ENCODE data around the gene CEACAM8. TPM values are rescaled to one million over a fixed set of nuclear protein-coding genes. Genes with fewer than 3 reads are reported as not detected.
"Not testable (repeated sequence)": the region's sequence is repeated elsewhere in the genome, so short reads cannot be mapped to it uniquely, and the experiment has no call there.

Gene CEACAM8
- polyA plus RNA-seq, 3 donors, result 0.21 TPM; not detected in 2

DNA sequence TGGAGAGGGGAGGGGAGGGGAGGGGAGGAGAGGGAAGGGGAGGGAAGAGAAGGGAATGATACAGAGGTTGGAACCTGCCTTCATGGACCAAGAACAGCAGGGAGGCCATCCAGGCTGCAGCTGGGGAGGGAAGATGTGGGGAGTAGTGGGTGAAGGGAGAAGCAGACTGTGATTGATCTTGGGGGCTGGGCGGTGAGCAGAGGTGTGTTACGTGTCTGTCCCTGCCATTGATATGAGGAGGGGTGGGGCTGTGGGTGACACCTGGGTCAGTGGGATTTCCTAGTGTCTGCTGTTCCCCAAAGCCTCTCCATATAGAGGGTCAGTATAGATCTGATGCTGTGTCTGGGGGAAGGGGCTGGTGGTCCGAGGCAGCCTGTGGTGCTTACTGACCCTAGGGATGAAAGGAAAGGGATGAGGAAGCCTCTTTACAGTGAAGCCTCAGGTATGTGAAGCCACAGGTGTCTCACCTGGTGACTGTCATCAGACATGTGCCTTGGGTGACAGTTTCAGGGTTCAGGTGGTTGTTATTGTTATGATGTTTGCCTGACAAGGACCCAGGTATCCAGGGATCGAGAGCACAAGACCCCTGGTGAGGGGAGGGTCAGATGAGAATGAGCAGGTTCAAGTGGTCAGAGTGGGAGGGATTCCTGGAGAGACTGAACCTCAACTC lies 47.8 kb downstream of the CEACAM8 start:
- DNase-seq (ENCODE audit: low read depth in 3 of 3, low spot score in 2 of 3), result no peak

DNA sequence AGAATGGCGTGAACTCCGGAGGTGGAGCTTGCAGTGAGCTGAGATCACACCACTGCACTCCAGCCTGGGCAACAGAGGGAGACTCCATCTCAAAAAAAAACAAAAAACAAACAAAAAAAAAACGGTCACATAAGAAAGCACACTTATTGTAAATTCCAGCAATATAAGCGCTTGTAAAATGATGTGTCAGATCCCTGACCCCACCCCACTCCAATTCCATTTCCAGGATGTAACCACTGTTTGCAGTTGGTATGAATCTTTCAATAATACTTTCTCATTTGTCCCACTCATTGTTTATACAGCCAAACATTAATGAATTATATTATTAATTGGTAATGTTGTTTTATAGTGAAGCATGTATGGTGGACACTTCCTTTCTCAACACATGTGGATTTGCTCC lies 50.6 kb downstream of the CEACAM8 start:
- DNase-seq (ENCODE audit: low read depth in 3 of 3, low spot score in 2 of 3), result no peak

DNA sequence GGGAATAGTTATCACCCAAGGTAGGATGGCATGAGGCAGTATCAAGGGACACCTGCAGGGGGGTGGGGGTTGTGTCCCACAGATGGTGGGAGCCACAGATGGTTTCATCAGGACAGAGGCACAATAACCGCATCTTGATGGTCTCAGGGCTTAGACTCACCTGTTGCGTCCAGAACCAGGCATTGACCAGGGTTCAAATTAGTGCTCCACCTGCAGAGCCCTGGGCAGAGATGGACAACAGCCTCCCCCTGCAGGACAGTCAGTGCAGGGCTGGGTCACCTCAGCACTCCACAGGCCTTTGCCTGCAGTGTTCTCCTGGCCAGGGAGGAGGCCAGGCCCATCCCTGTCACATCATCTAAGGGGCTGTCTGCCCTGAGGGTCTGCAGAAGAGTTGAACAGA lies 51.9 kb downstream of the CEACAM8 start:
- DNase-seq (ENCODE audit: low read depth in 3 of 3, low spot score in 2 of 3), result no peak

DNA sequence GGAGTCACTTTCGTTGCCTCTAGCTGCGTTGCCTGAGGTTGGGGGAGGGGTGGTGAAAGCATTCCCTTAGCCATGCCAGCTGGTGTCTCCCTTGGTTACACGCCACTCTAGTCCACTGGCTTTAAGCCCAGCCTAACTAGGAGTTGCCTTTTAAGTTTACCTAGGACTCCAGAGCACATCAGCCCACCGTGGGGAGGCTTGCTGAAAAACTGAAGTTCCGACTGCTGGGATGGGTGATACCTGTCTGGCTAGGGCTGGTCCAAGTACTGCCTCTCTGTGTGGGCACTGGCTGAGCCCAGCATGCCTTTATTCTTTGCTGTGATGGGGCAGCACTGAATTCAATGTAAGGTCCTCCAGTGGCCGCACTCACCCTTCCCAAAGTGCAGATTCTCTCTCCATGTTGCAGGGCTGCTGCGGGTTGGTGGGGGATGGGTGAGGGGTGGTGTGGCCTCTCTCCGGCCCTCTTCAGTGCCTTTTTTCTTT lies 54.6 kb downstream of the CEACAM8 start:
- no peak for DNase-seq (ENCODE audit: low read depth in 3 of 3, low spot score in 2 of 3)

DNA sequence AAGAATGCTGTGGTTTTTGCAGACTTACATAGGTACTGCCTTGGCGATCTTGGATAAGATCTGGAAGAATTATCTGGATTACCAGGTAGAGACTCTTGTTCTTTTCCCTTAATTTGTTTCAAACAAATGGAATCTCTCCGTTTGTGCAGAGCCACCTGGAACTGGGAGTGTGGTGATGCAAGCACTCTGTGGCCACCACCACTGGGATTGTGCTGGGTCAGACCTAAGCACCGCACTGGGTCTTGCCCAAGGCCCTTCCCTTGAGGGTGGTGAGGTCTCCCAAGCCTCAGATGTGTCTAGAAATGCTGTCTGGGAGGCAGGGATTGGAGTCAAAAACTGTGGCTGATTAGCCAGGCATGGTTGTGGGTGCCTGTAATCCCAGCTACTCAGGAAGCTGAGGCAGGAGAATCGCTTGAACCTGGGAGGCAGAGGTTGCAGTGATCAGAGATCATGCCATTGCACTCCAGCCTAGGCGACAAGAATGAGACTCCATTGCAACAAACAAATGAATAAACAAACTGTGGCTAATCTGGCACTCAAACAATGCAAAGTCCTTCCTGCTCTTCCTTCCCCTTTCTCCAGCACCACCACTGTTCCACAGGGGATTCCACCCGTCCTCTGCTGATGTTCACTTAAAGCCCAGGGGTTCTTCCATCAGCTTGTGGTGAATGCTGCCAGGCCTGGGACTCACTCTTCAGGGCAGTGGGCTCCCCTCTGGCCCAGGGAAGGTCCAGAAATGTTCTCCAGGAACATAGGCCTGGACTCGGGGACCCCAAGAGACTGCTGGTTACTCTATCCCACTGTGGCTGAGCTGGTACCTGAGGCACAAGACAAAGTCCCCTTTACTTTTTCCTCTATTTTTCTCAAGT lies 55.6 kb downstream of the CEACAM8 start:
- DNase-seq (ENCODE audit: low read depth in 3 of 3, low spot score in 2 of 3), result no peak

DNA sequence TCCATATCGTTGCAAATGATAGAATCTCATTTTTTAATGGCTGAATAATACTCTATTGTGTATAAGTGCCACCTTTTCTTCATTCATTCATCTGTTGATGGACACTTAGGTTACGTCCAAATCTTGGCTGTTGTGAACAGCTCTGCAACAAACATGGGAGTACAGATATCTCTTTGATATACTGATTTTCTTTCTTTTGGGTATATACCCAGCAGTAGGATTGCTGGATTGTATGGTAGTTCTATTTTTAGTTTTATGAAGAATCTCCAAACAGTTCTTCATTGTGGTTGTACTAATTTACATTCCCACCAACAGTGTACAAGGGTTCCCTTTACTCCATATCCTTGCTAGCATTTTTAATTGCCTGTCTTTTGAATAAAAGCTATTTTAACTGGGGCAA lies 59.4 kb downstream of the CEACAM8 start:
- DNase-seq (ENCODE audit: low read depth in 3 of 3, low spot score in 2 of 3), result not testable (repeated sequence)

DNA sequence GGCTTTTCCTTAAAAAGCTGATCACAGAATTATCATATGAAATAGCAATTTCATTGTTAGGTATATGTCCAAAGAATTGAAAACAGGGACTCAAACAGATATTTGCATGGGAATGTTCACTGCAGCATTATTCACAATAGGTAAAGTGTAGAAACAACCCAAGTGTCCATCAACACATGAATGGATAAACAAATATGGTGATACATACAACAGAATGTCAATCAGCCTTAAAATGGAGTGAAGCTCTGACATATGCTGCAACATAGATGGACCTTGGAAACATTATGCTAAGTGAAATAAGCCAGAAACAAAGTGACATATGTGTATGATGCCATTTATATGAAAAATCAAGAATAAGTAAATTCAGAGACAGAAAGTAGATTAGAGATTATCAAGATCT lies 60.3 kb downstream of the CEACAM8 start:
- no peak for DNase-seq (ENCODE audit: low read depth in 3 of 3, low spot score in 2 of 3)

DNA sequence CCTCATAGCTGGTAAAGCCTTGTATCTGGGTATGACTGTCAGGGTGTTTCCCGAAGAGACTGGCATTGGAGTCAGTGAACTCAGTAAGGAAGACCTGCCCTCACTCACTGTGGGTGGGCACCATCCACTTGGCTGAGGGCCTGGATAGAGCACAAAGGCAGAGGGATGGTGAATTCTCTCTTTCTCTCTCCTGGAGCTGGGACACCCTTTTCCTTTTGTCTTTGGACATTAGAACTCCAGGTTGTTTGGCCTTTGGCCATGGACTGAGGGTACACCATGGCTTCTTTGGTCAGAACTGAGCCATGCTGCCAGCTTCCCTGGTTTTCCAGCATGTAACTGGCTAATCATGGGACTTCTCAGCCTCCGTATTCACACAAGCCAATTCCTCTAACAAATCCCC lies 61.8 kb downstream of the CEACAM8 start:
- DNase-seq (ENCODE audit: low read depth in 3 of 3, low spot score in 2 of 3), result no peak

DNA sequence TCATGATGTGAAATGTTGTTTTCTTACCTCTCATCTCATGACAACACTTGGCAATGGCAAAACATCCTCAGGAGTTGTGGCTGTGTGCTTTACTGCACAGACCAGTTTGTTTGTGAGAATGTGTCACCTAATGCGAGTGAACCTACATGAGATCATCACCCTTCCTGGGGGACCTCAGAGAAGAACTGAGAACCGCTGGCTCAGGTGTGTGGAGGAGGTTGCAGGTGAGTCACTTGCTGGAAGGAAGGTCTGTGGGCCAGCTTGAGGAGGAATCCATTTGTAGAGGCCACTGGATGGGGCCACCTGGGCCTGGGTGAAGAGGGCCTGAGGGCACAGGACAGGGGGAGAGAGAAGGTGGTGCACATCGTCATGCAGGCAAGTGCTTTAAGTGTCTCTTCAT lies 63.4 kb downstream of the CEACAM8 start:
- DNase-seq (ENCODE audit: low read depth in 3 of 3, low spot score in 2 of 3), result no peak

Other genes with a start within 250 kb of the CEACAM8 start
- gene CNFN, start 204.6 kb downstream of the CEACAM8 start, polyA plus RNA-seq (ENCODE audit: insufficient read length in 3 of 3), result 1 to 10 TPM in 1 of 3 donors, under 1 TPM in 2; 0.94 to 1.4 (median 0.96) TPM
- gene LIPE, start 167.5 kb downstream of the CEACAM8 start, polyA plus RNA-seq (ENCODE audit: insufficient read length in 3 of 3), result 10 to 100 TPM in 1 of 3 donors, 1 to 10 TPM in 2; 8.2 to 11.4 (median 9.1) TPM
- under 1 TPM in 2 of 3 donors, not detected in 1; 0.17 to 0.23 TPM for gene CXCL17, start 152.0 kb downstream of the CEACAM8 start, polyA plus RNA-seq (ENCODE audit: insufficient read length in 3 of 3)
- gene CEACAM1, start 66.4 kb downstream of the CEACAM8 start, polyA plus RNA-seq (ENCODE audit: insufficient read length in 3 of 3), result 1 to 10 TPM; 8.8 to 10.0 (median 9.7) TPM
- under 1 TPM in 2 of 3 donors, not detected in 1; 0.21 to 0.46 TPM for gene PSG3, start 145.6 kb upstream of the CEACAM8 start, polyA plus RNA-seq (ENCODE audit: insufficient read length in 3 of 3)
- gene PSG8, start 170.8 kb upstream of the CEACAM8 start, polyA plus RNA-seq (ENCODE audit: insufficient read length in 3 of 3), result not detected